Measurements from ENCODE around the gene NFIA.

- no peak for TF ChIP-seq CTCF (optimal IDR thresholded peaks at IDR 0.05 in 1 of 3, IDR thresholded peaks at IDR 0.05 in 1 of 3, conservative IDR thresholded peaks at IDR 0.05 in 1 of 3; ENCODE audit: extremely low read depth in 1 of 3, insufficient read depth in 2 of 3, low read length in 3 of 3)
- TF ChIP-seq EZH2 (IDR thresholded peaks at IDR 0.05; ENCODE audit: low read length) = no peak
Measured at GRCh38 chr1:61085983-61086644, 3.8 kb downstream of the NFIA start.
